Left lung (tissue), 10 donors: ENCODE results near the gene SYNGAP1. TPM values are rescaled to one million over a fixed set of nuclear protein-coding genes. Genes with fewer than 3 reads are reported as not detected.

Experiments
- ATAC-seq: fragments of 200-7000 bp; cut with Tn5 transposase; one replicate; pipeline ENCODE4 v1.9.1; 2020; ENCODE audit warnings: moderate library complexity
- DNase-seq, 4 donors: peaks; one replicate each; pipeline ENCODE4 v3.0.0-alpha.2; 2013 to 2020
- H3K27ac ChIP-seq, 2 donors: fragments of 200-600 bp; sonication (generic) in 1 of 2; one replicate each; pipeline versions ENCODE4 v1.5.0 to v1.8.0; 2020 to 2021
- H3K27me3 ChIP-seq, 2 donors: fragments of 200-600 bp; sonication (generic) in 1 of 2; one replicate each; pipeline versions ENCODE4 v1.5.0 to v1.8.0; 2020 to 2021
- H3K36me3 ChIP-seq, 2 donors: fragments of 200-600 bp; sonication (generic) in 1 of 2; one replicate each; pipeline versions ENCODE4 v1.5.0 to v1.8.0; 2020 to 2021
- H3K4me1 ChIP-seq, 2 donors: fragments of 200-600 bp; one replicate each; pipeline ENCODE4 v1.8.0; 2021
- H3K4me3 ChIP-seq, 2 donors: fragments of 200-600 bp; sonication (generic) in 1 of 2; one replicate each; pipeline versions ENCODE4 v1.5.0 to v1.8.0; 2020 to 2021; ENCODE audit warnings: mild to moderate bottlenecking in 1 of 2
- H3K9me3 ChIP-seq, 2 donors: fragments of 200-600 bp; sonication (generic) in 1 of 2; one replicate each; pipeline versions ENCODE4 v1.5.0 to v1.8.0; 2020 to 2021
- CTCF ChIP-seq, 2 donors: fragments of 200-600 bp; sonication (generic) in 1 of 2; IDR thresholded peaks; one replicate each; pipeline versions ENCODE4 v1.5.0 to v1.8.0; 2021; ENCODE audit warnings: antibody characterized with exemption in 2 of 2
- intact Hi-C, 2 donors: fragments of 100-400 bp; cut with DNase I; formaldehyde crosslinking; loops; one replicate each; pipeline versions ENCODE4 v1.11.2 to v1.14.2; 2022
- polyA plus RNA-seq, 6 donors: library from polyadenylated mRNA; unstranded; fragments of 120-200 nt; gene quantifications; one replicate each; pipeline ENCODE4 v1.2.1, GENCODE V29; 2013; ENCODE audit not compliant: insufficient read length in 6 of 6
- total RNA-seq, 2 donors: library from RNA; stranded (reverse); fragmentation: NEBNext Ultra II Directional; extraction: Animal tissue kit (Norgen Biotek cat#: 25700); gene quantifications; one replicate each; pipeline ENCODE4 v1.2.1, GENCODE V29; 2021
- donor health status: DM: no; HTN: yes; CAD: no.
- donor health status: DM: no; HTN: no; CAD: no.

Gene SYNGAP1
- total and polyA plus RNA-seq, 8 donors, result 18.1 to 51.2 (median 44.6) TPM

GRCh38 chr6:33417903-33418689, 1.8 kb upstream of the SYNGAP1 start, which contains the start of gene CUTA:
CUTA (minus strand) TSS chr6:33418107; CDS start chr6:33418000, 107 bp downstream.
- peaks cover 13 to 40% of the 10 kb centered on the region in 2 donors for H3K4me1 ChIP-seq
- peak within 1 kb of the TSS; percentile 75 to 77 for H3K4me3 ChIP-seq
- ATAC-seq (peak; percentile 95), DNase-seq (peak; percentile 99 to 100 (median 100))
- intact Hi-C loops, result loop anchor here in 1 of 2 donors (10.0 kb wide), 1 partner anchor 103 kb away; the partner anchor contains the start of genes TAPBP and ZBTB22
- peaks cover 0 to 31% of the 10 kb centered on the region in 2 donors for H3K36me3 ChIP-seq
- H3K27me3 ChIP-seq, result no peaks in the 10 kb centered on the region
- peak within 1 kb of the TSS; percentile 91 to 93 for H3K27ac ChIP-seq
- TF ChIP-seq CTCF (IDR thresholded peaks at IDR 0.05), result peak in 1 of 2 donors; percentile 23
- no peaks in the 10 kb centered on the region for H3K9me3 ChIP-seq

- H3K27ac ChIP-seq, result peak overlapping the region; percentile 91 to 93
- H3K4me1 ChIP-seq, result peaks cover 13 to 40% of the 10 kb centered on the region in 2 donors
- peaks cover 0 to 24% of the 10 kb centered on the region in 2 donors for H3K36me3 ChIP-seq
- peak overlapping the region; percentile 16 to 77 for H3K4me3 ChIP-seq
- ATAC-seq (no peak), DNase-seq (no peak)
- no peaks in the 10 kb centered on the region for H3K27me3 ChIP-seq
- intact Hi-C loops, result loop anchor here in 1 of 2 donors (10.0 kb wide), 1 partner anchor 104 kb away; the partner anchor contains the start of genes TAPBP and ZBTB22
- H3K9me3 ChIP-seq, result no peaks in the 10 kb centered on the region
- TF ChIP-seq CTCF (IDR thresholded peaks at IDR 0.05), result no peak
Observed at GRCh38 chr6:33418690-33419291, 1.1 kb upstream of the SYNGAP1 start.

GRCh38 chr6:33420491-33421343, 852 bp downstream of the SYNGAP1 start:
- intact Hi-C loops, result no loop called here
- no peak overlapping the region for H3K27ac ChIP-seq
- ATAC-seq, result no peak

GRCh38 chr6:33421344-33421643, 1.4 kb downstream of the SYNGAP1 start:
- H3K36me3 ChIP-seq, result no peaks in the 10 kb centered on the region
- intact Hi-C loops, result no loop called here

More at GRCh38 chr6:33420491-33421343, 852 bp downstream of the SYNGAP1 start:
- no peak for TF ChIP-seq CTCF (IDR thresholded peaks at IDR 0.05)
- H3K4me1 ChIP-seq, result peaks cover 19 to 42% of the 10 kb centered on the region in 2 donors
- H3K4me3 ChIP-seq, result peak overlapping the region in 1 of 2 donors; percentile 7
- no peaks in the 10 kb centered on the region for H3K9me3 ChIP-seq
- H3K27me3 ChIP-seq, result no peaks in the 10 kb centered on the region
- DNase-seq, result no peak
- peaks cover 0 to 4% of the 10 kb centered on the region in 2 donors for H3K36me3 ChIP-seq

More at GRCh38 chr6:33421344-33421643, 1.4 kb downstream of the SYNGAP1 start:
- Histone ChIP-seq H3K4me3 (no peak overlapping the region), H3K27ac (no peak overlapping the region), H3K9me3 (no peaks in the 10 kb centered on the region), H3K4me1 (peaks cover 16 to 40% of the 10 kb centered on the region in 2 donors), H3K27me3 (no peaks in the 10 kb centered on the region)
- no peak for TF ChIP-seq CTCF (IDR thresholded peaks at IDR 0.05)
- ATAC-seq (no peak), DNase-seq (no peak)
